Measurements from ENCODE around the gene TNFRSF11A.

GRCh38 chr18:62360805-62361204 is 35.7 kb downstream of the TNFRSF11A start:
- TF ChIP-seq CTCF (IDR thresholded peaks at IDR 0.05): no peak
- no peak for TF ChIP-seq POLR2A (IDR thresholded peaks at IDR 0.05)

All from tibial nerve (tissue), 3 donors.